Epithelial cell of proximal tubule (primary cell): Measurements from ENCODE around the gene GALNT18. TPM values are rescaled to one million over a fixed set of nuclear protein-coding genes. Genes with fewer than 3 reads are reported as not detected.

Source experiments
- DNase-seq: peaks from one replicate; pipeline ENCODE4 v3.0.0-alpha.2; 2011; ENCODE audit warnings: low read depth
- H3K4me3 ChIP-seq: 2 replicates; pipeline ENCODE4 v1.5.1; 2011; ENCODE audit warnings: low read depth, mild to moderate bottlenecking, low read length
- CTCF ChIP-seq: conservative IDR thresholded peaks from 2 replicates; pipeline ENCODE4 v1.5.1; 2012; ENCODE audit warnings: low read depth, mild to moderate bottlenecking, low read length
- total RNA-seq: library from RNA; depleted of rRNA; stranded (reverse); fragments of >200 nt; gene quantifications from 2 replicates; pipeline ENCODE4 v1.2.3, GENCODE V29; 2015

GALNT18 gene
- total RNA-seq, 1 donor from 2014 or later, result 7.8 TPM

- DNase-seq, result no peak
- no peak for TF ChIP-seq CTCF
- no peak overlapping the region for H3K4me3 ChIP-seq
These were observed 237.8 kb downstream of the GALNT18 start for GRCh38 chr11:11383995-11384394.

GRCh38 chr11:11382858-11383532 is 238.8 kb downstream of the GALNT18 start:
- no peak for DNase-seq
- TF ChIP-seq CTCF, result no peak
- no peak overlapping the region for H3K4me3 ChIP-seq

GRCh38 chr11:11381471-11382105 is 240.2 kb downstream of the GALNT18 start:
- TF ChIP-seq CTCF, result no peak
- H3K4me3 ChIP-seq, result no peak overlapping the region
- DNase-seq, result no peak

GRCh38 chr11:11380883-11381282 is 240.9 kb downstream of the GALNT18 start:
- no peak for TF ChIP-seq CTCF
- DNase-seq, result no peak
- no peak overlapping the region for H3K4me3 ChIP-seq

GRCh38 chr11:11380340-11380739 is 241.5 kb downstream of the GALNT18 start:
- DNase-seq, result no peak
- no peak for TF ChIP-seq CTCF
- H3K4me3 ChIP-seq, result no peak overlapping the region

GRCh38 chr11:11379661-11380060 is 242.1 kb downstream of the GALNT18 start:
- H3K4me3 ChIP-seq, result no peak overlapping the region
- no peak for DNase-seq
- no peak for TF ChIP-seq CTCF
